HG03097 (cell line): ENCODE measurements around the gene KIAA1549.
"Not testable (repeated sequence)": the region's sequence is repeated elsewhere in the genome, so short reads cannot be mapped to it uniquely, and the experiment has no call there.

Experiments
- ATAC-seq: cut with Tn5 transposase; IDR thresholded peaks from one replicate; pipeline ENCODE4 v1.9.1; 2021; ENCODE audit not compliant: unreplicated experiment, low FRiP score

KIAA1549 gene

DNA sequence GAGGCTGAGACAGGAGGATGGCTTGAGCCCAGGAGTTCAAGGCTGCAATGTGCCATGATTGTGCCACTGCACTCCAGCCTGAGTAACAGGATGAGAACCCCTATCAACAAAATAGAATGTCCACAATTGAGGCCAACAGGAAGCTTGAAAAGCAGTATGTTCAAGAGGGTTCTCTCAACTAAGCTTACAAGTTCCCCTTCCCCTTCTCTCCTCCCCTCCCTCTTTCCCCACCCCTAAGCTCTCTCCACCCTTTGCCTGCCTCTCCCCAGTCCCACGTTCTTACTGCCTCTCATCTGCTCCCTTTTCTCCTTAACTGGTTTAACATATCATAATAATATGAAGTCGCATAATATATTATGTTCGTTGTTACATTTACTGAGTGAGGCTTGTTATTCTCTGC lies 35.4 kb downstream of the KIAA1549 start:
- ATAC-seq: no peak

DNA sequence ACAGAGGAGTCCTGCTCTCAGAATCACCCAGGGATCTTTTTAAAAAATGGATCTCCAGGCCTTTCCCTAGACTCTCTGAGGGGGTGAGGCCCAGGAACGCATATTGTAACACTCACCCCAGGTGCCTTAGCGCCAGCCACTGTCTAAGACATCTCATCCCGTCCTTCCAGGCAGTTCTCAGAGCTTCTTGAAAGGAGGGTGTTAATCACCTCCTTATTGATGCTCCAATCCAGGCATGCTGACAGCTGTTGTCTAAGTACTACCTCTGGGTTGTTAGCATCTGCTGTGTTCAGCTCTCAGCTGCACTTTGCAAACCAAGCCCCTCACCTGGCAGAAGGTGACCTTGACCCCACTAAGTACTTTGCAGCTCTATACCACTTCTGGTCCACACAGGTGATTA lies 36.0 kb downstream of the KIAA1549 start:
- ATAC-seq: no peak

DNA sequence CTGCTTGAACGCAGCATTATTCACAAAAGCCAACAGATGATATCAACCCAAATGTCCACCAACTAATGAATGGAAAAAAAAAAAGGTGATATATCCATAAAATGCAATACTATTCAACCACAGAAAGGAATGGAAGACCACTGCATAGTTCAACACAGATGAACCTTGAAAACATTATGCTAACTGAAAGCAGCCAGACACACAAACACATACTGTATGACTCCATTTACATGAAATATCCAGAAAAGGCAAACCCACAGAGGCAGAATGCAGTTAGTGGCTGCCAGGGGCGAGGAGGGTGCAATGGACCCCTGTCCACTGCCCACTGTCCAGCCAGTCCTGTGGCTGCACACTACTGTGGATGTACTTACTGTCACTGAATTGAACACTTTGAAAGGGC lies 36.6 kb downstream of the KIAA1549 start:
- ATAC-seq: no peak

DNA sequence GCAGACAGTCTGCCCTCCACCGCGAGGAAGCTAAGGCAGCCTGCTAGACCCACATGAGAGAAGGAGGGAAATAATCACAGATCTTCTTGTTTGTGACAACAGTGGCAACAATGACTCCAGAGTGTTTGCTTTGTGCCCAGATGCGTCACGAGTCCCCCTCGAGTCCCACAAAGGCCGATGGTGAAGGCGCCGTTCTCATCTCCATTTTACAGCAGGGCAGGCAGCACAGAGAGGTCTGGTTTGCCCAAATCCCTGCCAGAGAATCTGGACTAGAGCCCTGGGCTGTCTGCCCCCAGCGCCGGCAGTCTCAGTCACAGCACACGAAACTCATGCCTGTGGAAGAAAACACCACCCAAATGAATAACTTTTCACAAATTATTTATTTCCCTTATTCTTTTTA lies 38.1 kb downstream of the KIAA1549 start:
- ATAC-seq: no peak

DNA sequence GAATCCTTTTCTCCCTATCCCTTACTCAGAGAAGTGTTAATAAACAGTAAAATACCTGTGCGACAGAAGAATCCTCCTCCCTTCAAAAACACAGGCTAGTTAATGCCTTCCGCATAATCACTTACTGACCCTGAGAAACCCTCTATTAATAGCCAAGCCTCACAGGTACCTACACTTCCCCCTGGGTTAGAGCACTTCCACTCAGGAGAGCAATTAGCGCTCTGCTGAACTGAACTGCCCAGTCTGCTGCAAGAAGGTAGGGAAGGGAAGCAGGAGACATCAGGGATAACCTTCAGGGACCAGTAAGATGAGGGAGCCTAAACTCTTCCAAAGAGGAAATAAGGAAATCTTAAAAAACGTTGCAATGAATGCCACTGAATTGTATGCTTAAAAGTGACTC lies 39.6 kb downstream of the KIAA1549 start:
- no peak for ATAC-seq

DNA sequence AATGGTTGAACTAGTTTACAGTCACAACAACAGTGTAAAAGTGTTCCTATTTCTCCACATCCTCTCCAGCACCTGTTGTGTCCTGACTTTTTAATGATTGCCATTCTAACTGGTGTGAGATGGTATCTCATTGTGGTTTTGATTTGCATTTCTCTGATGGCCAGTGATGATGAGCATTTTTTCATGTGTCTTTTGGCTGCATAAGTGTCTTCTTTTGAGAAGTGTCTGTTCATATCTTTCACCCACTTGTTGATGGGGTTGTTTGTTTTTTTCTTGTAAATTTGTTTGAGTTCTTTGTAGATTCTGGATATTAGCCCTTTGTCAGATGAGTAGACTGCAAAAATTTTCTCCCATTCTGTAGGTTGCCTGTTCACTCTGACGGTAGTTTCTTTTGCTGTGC lies 40.6 kb downstream of the KIAA1549 start:
- not testable (repeated sequence) for ATAC-seq

DNA sequence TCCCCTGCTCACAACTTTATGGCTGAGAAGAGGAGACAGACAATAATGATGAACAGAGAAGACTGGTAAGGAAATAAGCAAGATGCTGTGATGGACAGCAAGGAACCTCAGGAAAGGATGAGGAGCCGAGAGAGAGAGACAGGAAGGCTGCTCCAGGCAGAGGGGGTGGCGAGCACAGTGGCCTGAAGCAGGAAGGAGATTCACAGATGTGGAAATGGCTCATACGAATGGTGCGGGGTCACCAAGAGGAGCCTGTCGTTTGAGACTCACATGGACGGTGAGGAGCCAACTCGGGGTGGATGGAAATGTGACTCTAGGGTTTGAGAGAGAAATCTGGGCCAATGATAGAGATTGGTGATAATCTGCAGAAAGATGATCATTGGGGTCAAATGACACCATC lies 43.7 kb downstream of the KIAA1549 start:
- ATAC-seq: no peak

DNA sequence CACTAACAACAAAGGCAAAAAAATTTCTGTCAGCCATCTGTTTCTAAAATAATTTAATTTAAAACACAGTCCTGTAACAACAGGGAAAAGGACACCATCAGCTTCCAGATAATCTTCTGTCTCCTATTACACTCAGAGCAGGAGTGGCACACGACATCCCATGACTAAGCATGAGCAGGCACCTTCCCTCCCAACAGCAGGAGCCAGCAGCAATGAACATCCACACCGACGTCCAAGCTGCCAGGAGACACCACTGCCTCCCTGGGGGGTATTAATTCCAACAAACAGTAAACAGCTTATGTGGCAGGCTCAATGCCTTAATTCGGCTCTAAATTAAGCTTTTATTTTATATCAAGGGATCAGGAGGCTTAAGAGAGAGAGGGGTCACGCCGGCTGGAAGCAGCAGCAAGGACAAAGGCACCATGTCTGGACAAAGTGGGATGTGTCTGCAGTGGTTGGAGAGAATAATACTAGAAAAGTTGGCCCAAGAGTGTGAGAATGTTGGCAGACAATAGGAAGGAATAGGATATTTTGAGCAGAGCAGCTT lies 45.7 kb downstream of the KIAA1549 start:
- no peak for ATAC-seq

DNA sequence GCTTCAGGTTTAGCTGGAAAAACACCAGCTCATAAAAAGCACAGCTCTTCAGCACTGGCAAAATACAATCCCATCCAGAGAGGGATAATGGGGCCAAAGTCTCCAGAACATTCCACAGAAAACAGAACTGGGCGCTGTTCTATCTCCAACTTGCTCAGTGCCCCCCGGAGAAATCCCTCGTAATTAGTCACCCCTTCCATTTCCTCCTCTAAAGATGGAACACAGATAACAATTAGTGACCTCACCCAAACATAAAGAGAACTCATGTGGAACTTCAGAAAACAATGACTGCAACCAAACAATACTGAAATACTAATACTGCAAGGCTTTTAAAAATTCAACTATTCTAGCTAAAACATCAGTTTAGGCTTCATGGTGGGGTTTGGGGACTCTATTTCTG lies 46.3 kb downstream of the KIAA1549 start:
- ATAC-seq: no peak

DNA sequence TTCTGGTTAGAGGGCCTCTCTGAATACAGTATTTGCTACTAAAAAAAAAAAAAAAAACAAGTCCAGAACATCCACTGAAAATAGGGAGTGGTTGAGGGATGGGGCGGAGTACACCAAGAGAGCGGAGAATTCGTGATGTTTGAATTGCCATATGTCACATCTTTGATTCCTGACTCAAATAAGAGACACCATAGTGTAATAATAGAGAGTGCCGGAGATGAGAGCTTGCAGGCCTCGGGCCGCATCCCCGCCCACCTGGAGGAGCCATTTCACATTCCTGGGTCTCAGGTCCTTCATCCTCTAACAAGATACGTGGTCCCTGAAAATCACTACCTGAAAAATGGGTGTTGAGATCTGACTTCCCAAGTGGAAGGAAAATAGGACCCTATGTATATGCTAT lies 46.8 kb downstream of the KIAA1549 start:
- no peak for ATAC-seq

DNA sequence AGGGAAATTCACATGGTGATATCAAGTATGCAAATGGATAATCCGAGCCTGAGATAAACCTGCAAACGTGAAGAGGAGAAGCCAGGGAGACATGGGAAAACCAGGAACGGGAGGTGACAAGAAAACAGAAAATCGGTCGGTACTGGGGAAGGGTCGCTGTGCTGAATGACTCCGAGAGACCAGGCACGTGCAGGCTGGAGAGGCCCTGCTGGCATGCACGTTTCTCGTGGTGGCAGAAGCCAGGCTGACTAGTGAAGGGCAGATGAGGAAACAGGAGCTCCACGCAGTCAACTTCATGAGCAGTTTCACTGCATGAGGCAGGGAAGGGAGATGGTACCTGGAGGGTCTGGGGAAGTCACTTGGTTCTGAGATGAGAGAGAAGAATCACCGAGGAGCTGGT lies 48.3 kb downstream of the KIAA1549 start:
- no peak for ATAC-seq

DNA sequence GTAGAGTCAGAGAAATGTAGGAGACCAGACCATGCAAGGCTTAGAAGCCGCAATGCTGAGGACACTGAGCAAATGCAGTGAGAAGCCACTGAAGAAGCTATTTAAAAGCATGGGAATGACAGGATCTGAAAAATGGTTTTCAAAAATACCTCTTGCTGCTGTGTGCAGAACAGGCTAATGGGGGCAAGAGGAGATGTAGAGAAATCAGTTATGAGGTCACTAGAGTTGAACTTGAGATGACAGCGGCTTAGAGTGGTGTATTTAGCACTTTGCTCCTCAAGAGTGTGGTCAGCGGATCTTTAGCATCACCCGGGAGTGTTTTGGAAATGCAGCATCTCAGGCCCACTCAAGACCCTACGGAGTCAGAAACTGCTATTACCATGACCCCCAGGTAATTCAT lies 48.8 kb downstream of the KIAA1549 start:
- no peak for ATAC-seq

DNA sequence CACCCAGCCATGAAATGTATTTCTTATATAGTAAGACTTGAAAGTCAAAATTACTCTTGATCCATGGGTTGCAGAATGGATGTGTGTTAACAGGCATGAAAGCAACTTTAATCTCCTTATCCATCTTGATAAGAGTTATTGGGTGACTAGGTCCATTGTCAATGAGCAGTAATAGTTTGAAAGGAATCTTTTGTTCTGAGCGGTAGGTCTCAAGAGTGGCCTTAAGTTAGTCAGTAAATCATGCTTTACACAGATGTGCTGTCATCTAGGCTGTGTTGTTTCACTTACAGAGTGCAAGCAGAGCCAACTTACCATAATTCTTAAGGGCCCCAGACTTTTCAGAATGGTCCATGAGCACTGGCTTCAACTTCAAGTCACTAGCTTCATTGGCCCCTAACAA lies 51.2 kb downstream of the KIAA1549 start:
- ATAC-seq: no peak

DNA sequence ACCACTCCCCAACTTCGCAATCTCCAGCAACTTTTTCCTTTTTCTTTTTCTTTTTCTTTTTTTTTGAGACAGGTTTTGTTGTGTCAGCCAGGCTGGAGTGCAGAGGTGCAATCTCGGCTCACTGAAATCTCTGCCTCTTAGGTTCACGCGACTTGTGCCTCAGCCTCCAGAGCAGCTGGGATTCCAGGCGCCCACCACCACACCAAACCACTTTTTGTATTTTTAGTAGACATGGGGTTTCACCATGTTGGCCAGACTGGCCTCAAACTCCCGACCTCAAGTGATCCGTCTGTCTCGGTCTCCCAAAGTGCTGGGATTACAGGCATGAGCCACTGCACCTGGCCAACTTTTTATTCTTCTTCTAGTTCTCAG lies 55.0 kb downstream of the KIAA1549 start:
- ATAC-seq: peak; percentile 20

DNA sequence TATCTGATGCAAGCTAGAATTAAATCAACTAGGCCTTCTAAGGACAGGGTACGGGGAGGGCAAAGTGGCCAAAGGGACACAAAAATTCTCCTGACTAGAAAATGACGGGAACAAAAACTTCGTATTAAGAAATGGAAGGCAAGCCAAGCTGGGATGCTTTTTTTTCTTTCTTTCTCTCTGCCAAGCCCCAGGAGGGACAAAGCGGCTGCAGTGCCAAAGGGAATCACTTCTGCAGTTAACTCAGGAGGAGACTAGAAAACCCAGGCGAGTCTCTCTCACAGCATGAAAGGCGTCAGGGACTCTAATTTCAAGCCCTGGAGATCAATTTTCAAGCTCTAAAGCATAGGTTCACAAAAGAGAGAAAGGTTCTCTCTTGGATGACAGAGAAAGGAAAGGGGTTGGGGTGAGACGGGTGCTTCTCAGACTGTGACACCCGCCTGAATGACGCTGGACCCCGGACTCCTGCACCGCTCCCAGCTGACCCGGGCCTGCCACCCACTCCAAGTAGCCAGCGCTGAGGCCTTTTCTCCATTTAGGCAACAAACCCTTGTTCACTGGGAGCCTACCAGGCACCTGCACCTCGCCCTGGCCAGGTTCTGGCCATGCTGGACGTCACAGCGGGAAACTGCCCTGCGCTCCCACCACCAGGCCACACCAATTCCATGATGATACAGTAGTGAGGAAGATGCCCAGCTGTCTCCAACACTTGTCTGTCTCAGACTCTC lies 56.5 kb downstream of the KIAA1549 start:
- no peak for ATAC-seq

DNA sequence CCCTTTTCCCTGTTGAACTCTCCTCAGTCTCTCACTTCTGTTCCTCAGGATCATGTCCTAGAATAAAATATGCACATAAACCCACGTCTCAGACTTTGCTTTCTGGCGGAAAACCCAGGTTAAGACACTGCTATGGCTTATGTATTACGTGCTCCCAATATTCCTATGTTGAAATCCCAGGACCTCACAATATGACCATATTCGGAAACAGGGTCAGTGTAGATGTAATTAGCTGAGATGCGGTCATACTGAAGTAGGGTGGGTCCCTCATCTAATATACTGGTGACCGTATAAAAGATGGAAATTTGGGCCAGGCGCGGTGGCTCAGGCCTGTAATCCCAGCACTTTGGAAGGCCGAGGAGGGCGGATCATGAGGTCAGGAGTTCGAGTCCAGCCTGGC lies 59.9 kb downstream of the KIAA1549 start:
- no peak for ATAC-seq

DNA sequence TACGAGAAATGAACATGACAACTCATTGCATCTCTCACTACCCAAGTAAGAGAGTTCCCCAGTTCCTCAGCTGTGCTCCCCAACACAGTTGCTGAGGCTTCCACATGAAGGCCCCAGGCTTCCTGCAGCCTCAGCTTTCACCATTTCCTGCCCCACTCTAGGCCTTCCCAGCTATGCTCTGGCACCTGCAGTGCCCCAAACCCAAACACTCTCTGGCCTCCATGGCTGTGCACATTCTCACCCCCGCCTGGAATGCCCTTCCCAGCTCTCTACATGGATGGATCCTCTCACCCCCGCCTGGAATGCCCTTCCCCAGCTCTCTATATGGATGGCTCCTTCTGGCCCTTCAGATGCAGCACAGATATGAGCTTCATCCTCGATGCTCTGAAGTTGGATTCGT lies 61.3 kb downstream of the KIAA1549 start:
- ATAC-seq: no peak

DNA sequence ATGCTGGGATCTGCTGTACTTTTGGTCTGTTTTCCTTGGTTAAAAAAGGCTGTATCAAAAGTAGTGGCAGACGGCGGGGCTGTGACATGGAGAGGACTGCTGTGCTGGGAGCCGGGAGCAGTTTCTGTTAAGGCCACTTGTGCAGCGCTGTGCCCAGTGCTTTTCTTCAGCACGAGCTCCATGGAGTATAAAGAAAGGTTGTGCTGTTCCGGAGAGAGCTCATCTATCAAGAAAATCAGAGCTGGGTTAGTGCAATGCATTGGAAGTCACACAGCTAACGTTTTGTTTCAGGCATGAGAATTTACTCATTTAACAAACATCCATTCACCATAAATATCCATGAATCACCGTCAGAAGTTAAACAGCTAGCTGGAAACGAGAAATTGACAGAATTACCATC lies 62.0 kb downstream of the KIAA1549 start:
- ATAC-seq: no peak

DNA sequence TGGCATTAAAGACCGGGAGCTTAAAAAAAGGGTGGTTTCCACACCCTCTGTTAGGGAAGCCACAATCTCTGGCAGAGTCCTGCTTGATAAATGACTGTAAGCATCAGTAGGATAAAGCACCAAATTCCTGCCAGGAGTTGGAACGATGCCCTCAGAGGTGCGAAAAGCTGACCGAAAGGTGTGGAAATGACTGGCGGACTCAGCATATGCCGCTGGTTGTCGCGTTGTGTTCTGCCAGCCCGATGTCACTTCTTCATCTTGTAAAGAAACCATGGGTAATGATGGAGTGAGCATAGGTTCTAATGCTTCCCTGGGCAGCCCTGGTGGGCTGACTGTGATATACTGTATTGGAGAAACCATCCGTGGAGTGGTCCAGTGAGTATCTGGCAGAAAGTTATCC lies 62.4 kb downstream of the KIAA1549 start:
- no peak for ATAC-seq

DNA sequence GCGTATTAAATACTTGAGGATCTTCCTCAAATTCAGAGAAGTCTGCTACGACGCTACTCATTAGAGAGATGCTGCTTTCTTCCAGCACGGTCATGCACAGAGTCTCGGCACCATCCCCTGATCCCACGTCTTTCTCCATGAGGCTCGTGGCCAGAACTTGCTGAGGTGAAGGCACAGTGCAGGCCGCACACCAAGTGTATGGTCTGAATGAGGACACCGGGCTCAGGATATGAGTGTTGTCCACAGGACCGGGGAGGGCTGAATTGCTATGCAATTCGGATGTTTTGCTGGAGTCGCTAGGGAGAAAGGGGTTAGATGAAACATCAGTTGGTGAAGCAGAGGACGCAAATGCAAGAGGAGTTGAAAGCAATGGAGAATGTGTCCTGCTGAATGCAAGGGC lies 63.0 kb downstream of the KIAA1549 start:
- ATAC-seq: no peak

DNA sequence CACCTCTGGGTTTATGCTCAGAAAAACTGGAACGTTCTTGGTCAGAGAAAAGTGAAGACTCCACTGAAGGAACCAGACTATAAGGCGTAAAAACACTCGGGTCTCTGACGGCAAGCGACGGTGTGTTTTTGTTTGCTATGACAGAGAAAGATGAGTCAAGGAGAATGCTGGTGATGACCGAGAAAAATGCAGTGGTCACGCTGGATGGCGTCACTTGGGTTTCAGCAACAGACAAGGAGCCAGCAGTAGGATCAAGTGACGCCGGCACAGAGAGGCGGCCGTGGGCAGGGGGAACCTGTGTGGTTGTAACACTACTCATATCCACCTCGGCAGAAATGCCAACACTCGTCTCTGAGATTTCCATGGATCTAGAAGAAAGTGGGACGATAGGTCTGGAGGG lies 63.4 kb downstream of the KIAA1549 start:
- ATAC-seq: no peak

DNA sequence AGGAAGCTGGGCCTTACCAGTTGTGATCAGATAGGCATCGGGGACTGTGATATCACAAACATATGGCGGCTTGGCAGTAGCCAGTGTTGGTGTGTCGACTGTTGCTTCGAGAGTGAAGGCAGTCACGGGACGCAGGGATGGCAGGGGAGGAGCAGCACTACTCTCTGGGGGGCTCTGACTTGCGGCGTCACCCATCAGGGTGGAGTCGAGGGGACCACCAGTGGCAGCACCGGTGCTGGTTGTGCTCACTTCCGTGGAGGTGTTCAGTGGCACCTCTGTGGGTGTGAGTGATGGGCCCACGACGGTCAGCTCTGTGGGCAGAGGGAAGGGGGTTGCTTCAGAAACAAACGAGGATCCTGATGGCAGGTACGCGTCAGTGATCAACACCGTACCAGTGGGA lies 64.5 kb downstream of the KIAA1549 start:
- no peak for ATAC-seq

DNA sequence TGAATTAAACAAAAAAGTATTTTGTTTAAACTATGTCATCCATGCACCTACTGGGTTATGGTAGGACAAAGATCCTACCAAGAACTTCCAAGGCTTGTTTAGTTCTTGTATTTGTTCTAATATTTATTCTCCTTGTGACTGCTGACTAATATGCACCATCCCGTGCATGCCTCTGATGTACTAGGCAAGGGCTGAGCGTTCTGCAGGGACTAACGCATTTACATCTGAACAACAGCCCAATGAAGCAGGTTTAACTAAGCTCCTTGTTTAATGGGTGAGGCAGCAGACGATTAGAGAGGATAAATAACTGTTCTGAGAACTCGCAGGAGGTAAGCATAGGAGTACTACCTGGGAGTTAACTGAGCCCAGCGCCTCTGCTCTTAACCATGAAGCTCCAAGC lies 64.9 kb downstream of the KIAA1549 start:
- no peak for ATAC-seq
